IPS DF 19.7 (cell line): ENCODE data around the gene KLF17.
"Not testable (repeated sequence)": the region's sequence is repeated elsewhere in the genome, so short reads cannot be mapped to it uniquely, and the experiment has no call there.

ENCODE experiments used
- DNase-seq: peaks from one replicate; pipeline ENCODE4 v3.0.0-alpha.2; 2013; ENCODE audit warnings: low read depth, low spot score

The KLF17 gene

GRCh38 chr1:44108971-44109370, 9.7 kb upstream of the KLF17 start:
- no peak for DNase-seq

GRCh38 chr1:44110916-44111315, 7.7 kb upstream of the KLF17 start:
- DNase-seq, result no peak

GRCh38 chr1:44111861-44112260, 6.8 kb upstream of the KLF17 start:
- no peak for DNase-seq

- DNase-seq, result no peak
Observed at GRCh38 chr1:44112486-44112885, 6.1 kb upstream of the KLF17 start.

GRCh38 chr1:44113095-44113609, 5.5 kb upstream of the KLF17 start:
- DNase-seq, result no peak

GRCh38 chr1:44114098-44114497, 4.5 kb upstream of the KLF17 start:
- DNase-seq, result no peak

GRCh38 chr1:44117272-44117671, 1.3 kb upstream of the KLF17 start:
- DNase-seq, result not testable (repeated sequence)

- DNase-seq, result peak; percentile 7
Observed at GRCh38 chr1:44119525-44119924, 904 bp downstream of the KLF17 start.

- DNase-seq, result no peak
Observed at GRCh38 chr1:44120398-44120949, 1.9 kb downstream of the KLF17 start.

GRCh38 chr1:44129616-44130500, 11.2 kb downstream of the KLF17 start:
- no peak for DNase-seq

- no peak for DNase-seq
Observed at GRCh38 chr1:44131411-44131810, 12.8 kb downstream of the KLF17 start.

GRCh38 chr1:44134071-44134920, 15.7 kb downstream of the KLF17 start:
- DNase-seq, result no peak

- no peak for DNase-seq
Observed at GRCh38 chr1:44135886-44136285, 17.3 kb downstream of the KLF17 start.

GRCh38 chr1:44138239-44138638, 19.6 kb downstream of the KLF17 start:
- no peak for DNase-seq

- not testable (repeated sequence) for DNase-seq
Observed at GRCh38 chr1:44139565-44139964, 20.9 kb downstream of the KLF17 start.

GRCh38 chr1:44141531-44141930, 22.9 kb downstream of the KLF17 start, which contains the start of gene KLF18:
Gene KLF18 (minus strand): TSS chr1:44141631. CDS start chr1:44141631, 0 bp downstream.
- no peak for DNase-seq

GRCh38 chr1:44144962-44145756, 26.5 kb downstream of the KLF17 start:
- DNase-seq, result no peak

- DNase-seq, result no peak
Observed at GRCh38 chr1:44146536-44147361, 28.1 kb downstream of the KLF17 start.

- no peak for DNase-seq
Observed at GRCh38 chr1:44147582-44147981, 29.0 kb downstream of the KLF17 start.

GRCh38 chr1:44151332-44151731, 32.7 kb downstream of the KLF17 start:
- DNase-seq, result no peak
